ENCODE results near the gene LRIG3.
"Not testable (repeated sequence)": the region's sequence is repeated elsewhere in the genome, so short reads cannot be mapped to it uniquely, and the experiment has no call there.

The LRIG3 gene

DNA sequence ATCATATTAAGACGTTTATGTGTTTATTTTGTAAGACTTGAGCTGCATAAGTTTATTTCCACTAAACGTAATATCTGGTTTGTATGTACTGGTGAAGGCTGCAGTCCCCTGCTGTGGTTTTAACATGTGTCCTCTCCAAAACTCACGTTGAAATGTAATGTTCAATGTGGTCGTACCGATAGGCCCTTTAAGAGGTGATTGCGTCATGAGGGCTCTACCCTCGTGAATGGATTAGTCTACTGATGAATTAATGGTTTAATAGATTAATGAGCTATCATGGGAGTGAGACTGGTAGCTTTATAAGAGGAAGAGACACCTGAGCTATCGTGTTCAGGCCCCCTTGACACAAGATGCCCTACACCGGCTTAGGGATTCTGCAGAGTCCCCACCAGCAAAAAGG, 14.9 kb downstream of the LRIG3 start:
- no peak for FAIRE-seq

GRCh38 chr12:58902726-58903125, 17.6 kb downstream of the LRIG3 start:
- FAIRE-seq: not testable (repeated sequence)

DNA sequence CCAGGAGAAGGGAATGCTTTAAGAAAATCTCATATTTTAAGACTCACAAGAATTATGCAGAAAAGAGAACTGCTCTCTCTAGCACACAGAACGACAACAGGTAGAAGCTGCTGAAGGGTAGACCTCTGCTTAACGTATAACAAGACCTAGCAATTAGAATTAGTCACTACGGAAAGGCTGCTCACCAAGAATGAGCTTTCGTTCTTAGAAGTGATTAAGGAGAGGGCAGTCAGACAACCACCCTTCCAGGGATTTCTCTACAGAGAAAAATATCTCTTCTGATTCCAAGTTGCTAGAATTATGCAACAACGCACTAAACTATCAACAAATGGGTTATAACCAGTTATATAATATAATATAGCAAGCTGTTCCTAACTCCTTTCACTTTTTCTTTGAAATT, 18.6 kb downstream of the LRIG3 start:
- no peak for FAIRE-seq

GRCh38 chr12:58897969-58898368, 22.3 kb downstream of the LRIG3 start:
- no peak for FAIRE-seq

DNA sequence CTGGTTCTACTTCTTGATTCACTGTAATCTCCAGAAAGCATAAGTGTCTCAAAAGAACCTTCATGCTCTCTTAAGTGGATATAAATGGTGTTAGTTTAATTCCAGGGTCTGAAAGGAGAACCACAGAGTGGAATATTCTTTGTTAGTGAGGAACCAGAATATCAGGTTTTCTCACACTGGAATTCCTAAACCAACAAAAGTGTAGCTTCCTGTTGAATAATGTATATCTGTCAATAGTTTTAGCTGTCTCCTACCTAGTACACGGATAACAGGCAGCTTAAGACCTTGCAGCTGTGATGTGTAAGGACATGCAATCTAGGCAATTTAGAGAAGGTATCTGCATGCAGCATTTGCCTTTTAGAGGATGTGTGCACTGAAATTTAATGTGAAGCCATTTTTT, 24.0 kb downstream of the LRIG3 start:
- no peak for FAIRE-seq

- no peak for FAIRE-seq
These were observed 25.3 kb downstream of the LRIG3 start for GRCh38 chr12:58895053-58895452.

DNA sequence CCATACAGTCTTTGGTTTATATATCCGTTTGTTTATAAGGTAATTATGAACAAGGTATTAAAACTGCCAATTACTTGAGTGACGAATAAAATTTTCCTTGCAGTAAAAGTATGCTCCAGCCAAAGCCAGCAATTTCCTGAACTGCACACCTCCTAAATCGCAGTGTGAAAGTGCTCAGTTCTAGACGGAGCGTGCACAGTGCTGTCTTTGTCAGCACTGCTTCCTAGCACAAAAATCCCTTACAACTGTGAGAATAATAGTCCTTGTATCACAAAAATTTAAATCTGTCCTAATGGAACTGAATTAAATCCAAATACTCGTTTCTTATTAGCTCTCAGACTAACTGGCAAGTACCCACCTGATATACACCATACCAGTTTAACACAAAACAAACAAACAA, 26.3 kb downstream of the LRIG3 start:
- no peak for FAIRE-seq

GRCh38 chr12:58893495-58893894, 26.8 kb downstream of the LRIG3 start:
- peak; percentile 95 for FAIRE-seq

DNA sequence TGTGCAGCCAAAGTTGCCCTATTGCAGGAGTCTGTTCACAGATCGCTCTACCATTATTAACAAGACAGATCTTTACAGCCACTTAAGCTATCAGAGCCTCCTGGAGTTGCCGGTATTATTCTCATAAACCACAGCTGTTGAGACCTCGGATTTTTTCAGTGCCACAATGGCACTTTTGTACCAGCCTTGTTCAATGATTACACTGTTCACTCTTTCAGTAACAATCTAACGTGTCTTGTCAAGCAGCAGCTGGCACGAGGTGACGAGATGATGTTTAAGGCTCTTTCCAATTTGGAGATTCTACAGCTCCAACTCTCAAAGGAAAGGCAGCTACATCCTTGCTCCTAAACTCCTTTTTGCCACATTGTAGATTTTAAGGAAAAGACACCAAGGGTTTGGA, 30.7 kb downstream of the LRIG3 start:
- FAIRE-seq: no peak

GRCh38 chr12:58888131-58888783, 32.0 kb downstream of the LRIG3 start:
- no peak for FAIRE-seq

DNA sequence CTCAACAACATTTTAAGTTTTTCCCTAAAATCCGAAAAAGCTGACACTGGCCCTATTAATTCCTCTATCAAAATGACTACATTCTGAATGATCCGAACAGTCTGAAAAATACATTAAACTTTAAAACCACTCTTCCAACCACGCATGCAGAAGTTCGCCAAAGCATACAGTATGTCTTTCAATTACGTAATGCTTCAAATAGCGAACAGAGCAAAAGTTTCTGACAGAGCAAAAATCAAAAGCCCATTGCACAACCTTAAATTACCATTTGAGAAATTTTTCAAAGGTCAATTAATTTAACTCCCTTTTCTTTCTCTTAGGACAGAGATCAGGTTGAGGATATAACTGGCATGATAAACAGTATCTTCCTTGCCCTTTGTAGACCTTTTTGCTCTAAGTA, 33.2 kb downstream of the LRIG3 start:
- no peak for FAIRE-seq

DNA sequence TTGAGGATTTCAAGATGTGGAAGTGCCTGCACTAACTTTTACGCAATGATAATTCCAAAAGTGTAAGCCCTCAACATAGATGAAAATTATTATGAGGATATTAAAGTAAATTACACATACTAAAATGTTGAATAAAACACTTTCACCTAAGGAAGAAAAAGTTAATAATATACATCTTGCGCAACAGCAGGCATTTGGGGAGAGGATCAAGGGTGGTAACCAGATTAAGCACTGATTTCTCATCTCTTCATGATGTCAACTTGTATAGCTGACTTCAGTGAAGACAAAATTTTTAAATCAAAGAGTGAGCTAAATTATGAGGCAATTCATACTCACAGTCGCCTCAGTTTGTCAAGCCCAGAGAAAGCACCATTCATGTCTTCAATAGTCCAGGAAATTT, 33.8 kb downstream of the LRIG3 start:
- no peak for FAIRE-seq

DNA sequence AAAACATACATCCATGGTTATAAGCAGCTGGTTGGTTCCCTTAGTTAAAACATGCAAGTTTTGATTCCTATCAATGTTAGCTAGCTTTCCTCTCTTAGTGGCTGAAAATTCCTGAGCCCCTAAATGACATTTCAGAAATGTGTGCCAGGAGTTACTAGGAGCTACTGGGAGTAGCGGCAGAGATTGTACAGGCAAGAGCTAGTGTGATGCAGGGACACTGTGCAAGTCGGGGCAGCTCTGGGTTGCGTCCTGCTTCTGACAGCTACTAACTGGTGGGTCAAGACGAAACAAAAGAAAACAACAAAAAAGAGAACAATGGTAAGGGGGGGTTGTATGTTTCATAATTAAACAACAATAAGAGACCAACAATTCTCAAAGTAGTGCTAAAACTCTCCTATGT, 35.4 kb downstream of the LRIG3 start:
- FAIRE-seq: no peak

GRCh38 chr12:58883576-58884334, 36.5 kb downstream of the LRIG3 start:
- no peak for FAIRE-seq

- FAIRE-seq: no peak
These were observed 37.5 kb downstream of the LRIG3 start for GRCh38 chr12:58882826-58883225.

GRCh38 chr12:58881816-58882215, 38.5 kb downstream of the LRIG3 start:
- FAIRE-seq: no peak

DNA sequence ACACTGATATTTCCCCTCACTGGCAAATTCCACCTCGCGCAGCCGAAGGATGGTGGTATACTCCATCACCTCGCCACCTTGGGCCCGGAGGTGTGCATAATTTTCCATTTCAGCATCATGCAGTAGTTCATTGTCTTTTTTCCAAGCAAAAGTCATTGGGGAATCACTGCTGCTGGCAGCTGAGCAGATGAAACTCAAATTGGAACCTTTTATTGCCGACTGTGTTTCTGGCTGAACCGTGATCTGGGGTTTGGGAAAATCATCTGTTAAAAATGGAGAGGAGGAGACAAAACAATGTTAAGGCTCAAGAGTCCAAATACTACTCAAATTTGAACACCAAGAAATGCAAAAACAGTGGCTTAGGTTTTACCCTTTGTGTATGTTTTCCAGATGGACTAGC, 39.7 kb downstream of the LRIG3 start:
- FAIRE-seq: no peak

DNA sequence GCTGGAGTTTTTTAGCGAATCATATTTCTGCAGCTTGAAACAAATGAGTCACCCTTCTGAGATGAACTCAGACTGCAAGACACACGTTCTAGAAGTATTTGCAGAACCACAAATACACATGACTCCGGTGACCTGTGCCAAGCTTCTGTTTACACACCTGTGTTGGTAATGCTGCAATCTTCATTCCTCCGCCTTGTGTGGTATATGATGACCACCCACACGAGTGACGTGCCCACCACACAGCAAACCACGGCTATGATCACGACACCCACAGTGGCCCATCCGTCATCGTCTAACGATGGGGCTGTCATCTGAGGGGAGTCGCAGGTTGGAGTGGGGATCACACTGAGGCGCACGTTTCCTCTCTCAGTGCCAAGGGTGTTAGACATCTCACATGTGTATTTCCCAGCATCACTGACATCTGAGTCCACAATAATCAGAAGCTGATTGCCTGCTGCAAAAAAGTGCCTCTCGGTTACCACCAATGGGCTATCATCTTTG, 43.0 kb downstream of the LRIG3 start:
- no peak for FAIRE-seq

GRCh38 chr12:58873496-58873895, 46.8 kb downstream of the LRIG3 start:
- no peak for FAIRE-seq

- no peak for FAIRE-seq
These were observed 48.7 kb downstream of the LRIG3 start for GRCh38 chr12:58871556-58871955.

DNA sequence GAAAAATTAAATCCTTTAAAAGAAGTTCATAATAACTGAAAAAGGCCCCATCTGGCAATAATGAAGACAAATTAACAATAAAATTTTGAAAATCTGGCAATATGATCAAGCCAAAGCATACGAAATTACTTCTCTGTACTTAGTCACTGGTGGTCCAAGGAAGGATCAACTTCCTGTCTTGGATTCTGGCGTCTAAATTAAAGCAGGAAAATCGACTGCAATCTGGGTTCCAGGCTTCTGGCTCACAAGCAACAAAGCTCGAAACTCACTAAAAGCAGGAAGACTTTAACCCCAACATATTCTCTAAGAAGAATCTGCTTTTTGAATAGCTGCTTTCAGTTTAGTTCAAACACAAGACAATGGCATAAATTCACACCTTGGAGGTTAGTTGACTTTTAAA, 49.7 kb downstream of the LRIG3 start:
- FAIRE-seq: no peak

GRCh38 chr12:58860788-58861240, 59.5 kb downstream of the LRIG3 start:
- no peak for FAIRE-seq

GRCh38 chr12:58860056-58860787, 60.1 kb downstream of the LRIG3 start:
- FAIRE-seq: no peak

- no peak for FAIRE-seq
These were observed 62.3 kb downstream of the LRIG3 start for GRCh38 chr12:58858030-58858429.

Data from endometrium (tissue), 2 donors.